SK-N-SH treated with all-trans-retinoic acid at 6 μM for 48 hours (cell line): Measurements from ENCODE around the gene MTNR1B.

ENCODE experiments used
- CREB5 ChIP-seq: fragments of 250-450 bp; sonication (Bioruptor Pico); IDR thresholded peaks from 2 replicates; pipeline ENCODE4 v1.5.1; 2020; ENCODE audit warnings: low read depth, mild to moderate bottlenecking, moderate library complexity
- CSDC2 ChIP-seq: fragments of 250-450 bp; sonication (Bioruptor Pico); IDR thresholded peaks from 2 replicates; pipeline ENCODE4 v1.5.0; 2020; ENCODE audit warnings: mild to moderate bottlenecking, moderate library complexity
- ESRRG ChIP-seq: fragments of 250-450 bp; sonication (Bioruptor Pico); IDR thresholded peaks from 2 replicates; pipeline ENCODE4 v1.6.1; 2021; ENCODE audit warnings: mild to moderate bottlenecking
- PATZ1 ChIP-seq: fragments of 250-450 bp; sonication (Bioruptor Pico); IDR thresholded peaks from 2 replicates; pipeline ENCODE4 v1.8.0; 2020; ENCODE audit warnings: mild to moderate bottlenecking, moderate library complexity, borderline replicate concordance
- PPARA ChIP-seq: fragments of 250-450 bp; sonication (Bioruptor Pico); IDR thresholded peaks from 2 replicates; pipeline ENCODE4 v1.5.0; 2020; ENCODE audit warnings: mild to moderate bottlenecking, borderline replicate concordance
- RARB ChIP-seq: fragments of 250-450 bp; sonication (Bioruptor Pico); IDR thresholded peaks from 2 replicates; pipeline ENCODE4 v1.8.0; 2021; ENCODE audit warnings: mild to moderate bottlenecking, moderate library complexity
- TSHZ2 ChIP-seq: fragments of 250-450 bp; sonication (Bioruptor Pico); IDR thresholded peaks from 2 replicates; pipeline ENCODE4 v1.5.0; 2020; ENCODE audit warnings: mild to moderate bottlenecking, moderate library complexity

- no peak for TF ChIP-seq ESRRG (CRISPR knock-in tag)
- TF ChIP-seq PPARA (CRISPR knock-in tag): no peak
- TF ChIP-seq PATZ1: no peak
- TF ChIP-seq CREB5: no peak
- no peak for TF ChIP-seq RARB
- TF ChIP-seq CSDC2 (CRISPR knock-in tag): no peak
- no peak for TF ChIP-seq TSHZ2 (CRISPR knock-in tag)
Measured at GRCh38 chr11:92975285-92975684, 5.8 kb downstream of the MTNR1B start.
